Measurements from ENCODE around the gene SOAT1. TPM values are rescaled to one million over a fixed set of nuclear protein-coding genes. Genes with fewer than 3 reads are reported as not detected.
A peak's percentile ranks its signal among the peaks of the same experiment; 100 is the strongest.

SOAT1 gene
- total and polyA plus RNA-seq, 10 donors, result 5.5 to 47.6 (median 29.5) TPM

- TF ChIP-seq CTCF (IDR thresholded peaks at IDR 0.05 in 8 of 11, conservative IDR thresholded peaks at IDR 0.05 in 3 of 11) (no peak), POLR2AphosphoS5 (IDR thresholded peaks at IDR 0.05) (no peak), POLR2A (IDR thresholded peaks at IDR 0.05) (no peak)
- DNase-seq, result no peak
- peak overlapping the region in 3 of 8 donors; percentile 19 to 65 (median 42) for H3K27ac ChIP-seq
- H3K9me3 ChIP-seq, result no peaks in the 10 kb centered on the region
- H3K36me3 ChIP-seq, result peaks cover 0 to 58% (median 2%) of the 10 kb centered on the region in 6 donors
- H3K4me1 ChIP-seq, result peaks cover 0 to 49% (median 5%) of the 10 kb centered on the region in 6 donors
- intact Hi-C loops (cut with DNase I; ENCODE audit: low total_unique reads), result no loop called here
- H3K4me3 ChIP-seq, result peak overlapping the region in 1 of 8 donors; percentile 9
- H3K27me3 ChIP-seq (replicated peaks in 1 of 7), result no peaks in the 10 kb centered on the region
- 91 to 95% (median 93%) methylated on average over 5 of the region's 5 CpGs for WGBS, 5 donors
Observed at GRCh38 chr1:179321533-179322216, 28.1 kb downstream of the SOAT1 start.

- no peaks in the 10 kb centered on the region for H3K9me3 ChIP-seq
- no peak for DNase-seq
- intact Hi-C loops (cut with DNase I; ENCODE audit: low total_unique reads), result no loop called here
- 47 to 66% (median 59%) methylated on average over 3 of the region's 3 CpGs for WGBS, 5 donors
- peak overlapping the region in 3 of 8 donors; percentile 9 to 44 (median 13) for H3K4me3 ChIP-seq
- no peak for TF ChIP-seq POLR2AphosphoS5 (IDR thresholded peaks at IDR 0.05)
- TF ChIP-seq CTCF (IDR thresholded peaks at IDR 0.05 in 8 of 11, conservative IDR thresholded peaks at IDR 0.05 in 3 of 11), result no peak
- no peak for TF ChIP-seq POLR2A (IDR thresholded peaks at IDR 0.05)
- H3K27me3 ChIP-seq (replicated peaks in 1 of 7), result no peaks in the 10 kb centered on the region
- H3K36me3 ChIP-seq, result peaks cover 0 to 62% (median 2%) of the 10 kb centered on the region in 6 donors
- H3K4me1 ChIP-seq, result peaks cover 0 to 52% (median 7%) of the 10 kb centered on the region in 6 donors
- H3K27ac ChIP-seq, result peak overlapping the region in 5 of 8 donors; percentile 19 to 65 (median 23)
Observed at GRCh38 chr1:179322557-179322956, 29.0 kb downstream of the SOAT1 start.

- peaks cover 0 to 49% (median 11%) of the 10 kb centered on the region in 6 donors for H3K4me1 ChIP-seq
- WGBS, 5 donors, result 84 to 94% (median 89%) methylated on average over 4 of the region's 4 CpGs
- H3K4me3 ChIP-seq, result no peak overlapping the region
- no peaks in the 10 kb centered on the region for H3K27me3 ChIP-seq (replicated peaks in 1 of 7)
- intact Hi-C loops (cut with DNase I; ENCODE audit: low total_unique reads), result no loop called here
- no peak for TF ChIP-seq CTCF (IDR thresholded peaks at IDR 0.05 in 8 of 11, conservative IDR thresholded peaks at IDR 0.05 in 3 of 11)
- no peak for TF ChIP-seq POLR2AphosphoS5 (IDR thresholded peaks at IDR 0.05)
- no peak for TF ChIP-seq POLR2A (IDR thresholded peaks at IDR 0.05)
- H3K27ac ChIP-seq, result peak overlapping the region in 1 of 8 donors; percentile 65
- no peak for DNase-seq
- peaks cover 0 to 57% (median 2%) of the 10 kb centered on the region in 6 donors for H3K36me3 ChIP-seq
- H3K9me3 ChIP-seq, result no peaks in the 10 kb centered on the region
Observed at GRCh38 chr1:179323436-179323835, 29.8 kb downstream of the SOAT1 start.

GRCh38 chr1:179325836-179326235 lies 32.2 kb downstream of the SOAT1 start:
- H3K27ac ChIP-seq, result no peak overlapping the region
- H3K36me3 ChIP-seq, result peaks cover 0 to 61% (median 2%) of the 10 kb centered on the region in 6 donors
- no peaks in the 10 kb centered on the region for H3K27me3 ChIP-seq (replicated peaks in 1 of 7)
- peaks cover 0 to 52% (median 12%) of the 10 kb centered on the region in 6 donors for H3K4me1 ChIP-seq
- WGBS, 5 donors, result 63 to 87% (median 67%) methylated on average over 2 of the region's 2 CpGs
- H3K4me3 ChIP-seq, result no peak overlapping the region
- no peak for DNase-seq
- TF ChIP-seq POLR2A (IDR thresholded peaks at IDR 0.05) (no peak), CTCF (IDR thresholded peaks at IDR 0.05 in 8 of 11, conservative IDR thresholded peaks at IDR 0.05 in 3 of 11) (no peak), POLR2AphosphoS5 (IDR thresholded peaks at IDR 0.05) (no peak)
- intact Hi-C loops (cut with DNase I; ENCODE audit: low total_unique reads), result no loop called here
- H3K9me3 ChIP-seq, result no peaks in the 10 kb centered on the region
